ENCODE results near the gene RAX2.

RAX2 gene

DNA sequence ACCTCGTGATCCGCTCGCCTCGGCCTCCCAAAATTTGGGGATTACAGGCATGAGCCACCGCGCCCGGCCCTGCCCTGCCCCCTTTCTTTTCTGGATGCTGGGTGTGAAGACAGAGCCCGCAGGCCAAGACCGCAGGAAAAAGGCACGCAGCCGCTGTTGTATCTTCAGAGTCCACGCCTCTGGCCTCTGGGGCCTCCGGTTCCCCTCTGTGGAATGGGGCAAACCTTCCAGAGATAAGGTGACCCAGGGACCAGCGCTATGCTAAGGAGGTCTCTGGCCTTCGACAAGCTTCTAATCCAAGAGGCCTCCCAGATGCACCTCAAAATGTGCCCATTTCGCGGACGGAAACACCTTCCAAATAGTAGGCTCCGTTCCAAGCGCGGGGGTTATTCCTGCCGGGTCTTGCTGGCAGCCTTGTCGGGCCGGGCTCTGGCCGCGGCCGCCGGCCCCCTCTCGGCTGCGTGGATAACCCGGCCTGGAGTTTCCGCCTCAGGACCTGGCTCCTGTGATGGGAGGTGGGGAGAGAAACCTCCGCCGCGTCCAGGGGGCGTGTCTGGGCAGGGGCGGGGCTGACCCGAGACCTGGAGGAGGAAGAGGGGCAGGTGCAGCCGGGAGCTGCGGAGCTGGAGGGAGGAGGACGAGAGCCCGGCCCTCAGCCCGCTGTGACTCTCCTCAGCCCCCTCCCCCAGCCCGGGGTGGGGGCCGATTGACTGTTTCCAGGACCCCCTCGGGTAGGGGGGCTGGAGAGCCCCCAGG lies 50.7 kb downstream of the RAX2 start:
- no peak overlapping the region for H3K4me3 ChIP-seq (ENCODE audit: low read depth, low read length)
- TF ChIP-seq, protein P1, sequence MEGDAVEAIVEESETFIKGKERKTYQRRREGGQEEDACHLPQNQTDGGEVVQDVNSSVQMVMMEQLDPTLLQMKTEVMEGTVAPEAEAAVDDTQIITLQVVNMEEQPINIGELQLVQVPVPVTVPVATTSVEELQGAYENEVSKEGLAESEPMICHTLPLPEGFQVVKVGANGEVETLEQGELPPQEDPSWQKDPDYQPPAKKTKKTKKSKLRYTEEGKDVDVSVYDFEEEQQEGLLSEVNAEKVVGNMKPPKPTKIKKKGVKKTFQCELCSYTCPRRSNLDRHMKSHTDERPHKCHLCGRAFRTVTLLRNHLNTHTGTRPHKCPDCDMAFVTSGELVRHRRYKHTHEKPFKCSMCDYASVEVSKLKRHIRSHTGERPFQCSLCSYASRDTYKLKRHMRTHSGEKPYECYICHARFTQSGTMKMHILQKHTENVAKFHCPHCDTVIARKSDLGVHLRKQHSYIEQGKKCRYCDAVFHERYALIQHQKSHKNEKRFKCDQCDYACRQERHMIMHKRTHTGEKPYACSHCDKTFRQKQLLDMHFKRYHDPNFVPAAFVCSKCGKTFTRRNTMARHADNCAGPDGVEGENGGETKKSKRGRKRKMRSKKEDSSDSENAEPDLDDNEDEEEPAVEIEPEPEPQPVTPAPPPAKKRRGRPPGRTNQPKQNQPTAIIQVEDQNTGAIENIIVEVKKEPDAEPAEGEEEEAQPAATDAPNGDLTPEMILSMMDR (IDR thresholded peaks at IDR 0.05; ENCODE audit: low read depth, low read length) = no peak

DNA sequence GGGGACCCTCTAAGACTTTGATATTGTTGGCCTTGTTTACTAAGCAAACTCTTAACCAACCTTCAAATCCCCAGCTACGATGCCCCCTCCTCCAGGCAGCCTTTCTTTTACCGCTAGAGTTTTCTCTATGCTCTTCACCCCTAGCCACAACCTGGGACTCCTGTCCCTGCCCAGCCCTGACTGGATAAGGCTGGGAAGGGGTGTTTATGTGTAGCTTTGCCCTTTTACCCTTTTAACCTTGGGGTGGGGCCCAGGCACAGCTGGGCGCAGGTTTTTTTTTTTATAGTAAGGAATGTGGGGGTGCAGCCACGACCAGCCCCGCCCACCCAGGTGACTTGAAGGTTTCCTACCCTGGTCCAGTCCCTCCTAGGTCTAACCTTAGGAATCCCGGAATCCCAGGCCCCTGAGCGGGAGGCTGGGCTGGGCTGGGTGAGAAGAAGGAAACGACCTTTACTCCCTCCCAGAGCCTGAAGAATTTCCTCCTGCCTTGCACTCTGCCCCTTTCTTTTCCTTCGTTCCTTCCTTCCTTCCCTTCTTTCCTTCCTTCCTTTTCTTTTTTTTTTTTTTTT lies 51.6 kb downstream of the RAX2 start:
- TF ChIP-seq, protein P1 (IDR thresholded peaks at IDR 0.05; ENCODE audit: low read depth, low read length) = no peak

DNA sequence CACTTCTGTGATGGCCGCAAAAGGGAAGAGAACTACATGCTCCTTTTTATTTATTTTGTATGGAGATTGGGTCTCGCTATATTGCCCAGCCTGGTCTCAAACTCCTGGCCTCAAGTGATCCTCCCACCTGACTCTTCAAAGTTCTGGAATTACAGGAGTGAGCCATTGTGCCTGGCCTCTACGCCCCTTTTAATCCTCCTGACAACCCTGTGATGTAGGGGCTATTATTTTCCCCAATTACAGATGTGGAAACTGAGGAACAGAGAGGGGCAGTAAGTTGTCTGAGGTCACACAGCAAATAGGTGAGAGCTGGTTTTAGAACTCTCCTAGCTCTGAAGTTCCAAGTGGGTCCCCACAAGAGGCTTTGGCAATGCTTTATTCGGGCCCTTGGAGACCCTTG lies 52.2 kb downstream of the RAX2 start:
- H3K4me3 ChIP-seq (ENCODE audit: low read depth, low read length) = no peak overlapping the region
- TF ChIP-seq, protein P1 (IDR thresholded peaks at IDR 0.05; ENCODE audit: low read depth, low read length) = no peak

More for the DNA sequence above, 51.6 kb downstream of the RAX2 start:
- no peak overlapping the region for H3K4me3 ChIP-seq (ENCODE audit: low read depth, low read length)

Measured in WI38 (cell line).